ENCODE measurements around the gene BTN1A1.

DNA sequence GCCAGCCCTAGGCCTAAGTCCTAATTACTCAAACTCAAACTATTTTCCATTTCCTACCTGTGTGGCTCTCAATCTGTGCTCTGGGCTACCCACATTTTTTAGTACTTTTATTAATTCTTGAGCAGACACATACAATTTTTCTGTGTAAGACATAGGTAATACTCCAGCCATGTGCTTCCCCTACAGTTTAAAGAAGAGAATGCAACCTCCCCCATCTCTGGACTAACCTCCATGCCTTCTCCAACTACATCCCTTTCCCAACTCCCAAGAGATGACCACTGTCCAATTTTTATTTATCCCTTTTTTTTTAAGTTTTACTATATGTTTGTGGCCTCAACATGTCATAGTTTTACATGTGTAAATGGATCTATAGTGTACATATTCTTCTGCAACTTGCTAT, 43.9 kb downstream of the BTN1A1 start:
- TF ChIP-seq CTCF (IDR thresholded peaks at IDR 0.05) = peak in 2 of 6 experiments; percentile 25 to 28
- no peak for TF ChIP-seq POLR2A (IDR thresholded peaks at IDR 0.05)
- no peak for TF ChIP-seq POLR2AphosphoS5 (IDR thresholded peaks at IDR 0.05)

Measured in upper lobe of left lung (tissue), 4 donors.